GM10266 (cell line): ENCODE measurements around the gene WDR64.

Experiments used
- DNase-seq: peaks from one replicate; pipeline ENCODE4 v3.0.0; 2012; ENCODE audit errors: extremely low spot score
- TF ChIP-seq, protein P1 (sequence below): IDR thresholded peaks from 2 replicates; pipeline ENCODE4 v1.5.1; 2012; ENCODE audit warnings: mild to moderate bottlenecking, low read depth; ENCODE audit not compliant: control insufficient read depth, insufficient read depth; ENCODE audit errors: missing control alignments

WDR64 gene

DNA sequence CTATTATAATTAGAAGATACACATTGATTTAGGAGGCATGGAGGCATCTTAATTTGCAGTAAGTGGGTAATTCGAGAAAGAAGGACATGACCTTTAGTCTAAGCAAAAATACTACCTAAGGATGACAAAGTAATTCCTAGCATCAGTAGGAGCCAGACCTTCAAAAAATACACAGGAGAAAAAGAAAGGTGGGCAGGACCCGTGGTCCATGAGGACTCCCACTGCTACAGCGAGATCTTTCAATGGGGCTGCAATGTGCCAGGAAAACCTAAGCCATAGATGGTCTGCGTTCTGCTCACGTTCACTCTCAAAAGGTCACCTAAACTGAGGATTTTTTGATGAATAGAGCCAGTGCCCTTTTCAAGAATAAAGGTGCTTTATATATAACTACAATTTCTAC, 185.3 kb downstream of the WDR64 start:
- no peak for DNase-seq
- TF ChIP-seq, protein P1, sequence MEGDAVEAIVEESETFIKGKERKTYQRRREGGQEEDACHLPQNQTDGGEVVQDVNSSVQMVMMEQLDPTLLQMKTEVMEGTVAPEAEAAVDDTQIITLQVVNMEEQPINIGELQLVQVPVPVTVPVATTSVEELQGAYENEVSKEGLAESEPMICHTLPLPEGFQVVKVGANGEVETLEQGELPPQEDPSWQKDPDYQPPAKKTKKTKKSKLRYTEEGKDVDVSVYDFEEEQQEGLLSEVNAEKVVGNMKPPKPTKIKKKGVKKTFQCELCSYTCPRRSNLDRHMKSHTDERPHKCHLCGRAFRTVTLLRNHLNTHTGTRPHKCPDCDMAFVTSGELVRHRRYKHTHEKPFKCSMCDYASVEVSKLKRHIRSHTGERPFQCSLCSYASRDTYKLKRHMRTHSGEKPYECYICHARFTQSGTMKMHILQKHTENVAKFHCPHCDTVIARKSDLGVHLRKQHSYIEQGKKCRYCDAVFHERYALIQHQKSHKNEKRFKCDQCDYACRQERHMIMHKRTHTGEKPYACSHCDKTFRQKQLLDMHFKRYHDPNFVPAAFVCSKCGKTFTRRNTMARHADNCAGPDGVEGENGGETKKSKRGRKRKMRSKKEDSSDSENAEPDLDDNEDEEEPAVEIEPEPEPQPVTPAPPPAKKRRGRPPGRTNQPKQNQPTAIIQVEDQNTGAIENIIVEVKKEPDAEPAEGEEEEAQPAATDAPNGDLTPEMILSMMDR, result no peak

DNA sequence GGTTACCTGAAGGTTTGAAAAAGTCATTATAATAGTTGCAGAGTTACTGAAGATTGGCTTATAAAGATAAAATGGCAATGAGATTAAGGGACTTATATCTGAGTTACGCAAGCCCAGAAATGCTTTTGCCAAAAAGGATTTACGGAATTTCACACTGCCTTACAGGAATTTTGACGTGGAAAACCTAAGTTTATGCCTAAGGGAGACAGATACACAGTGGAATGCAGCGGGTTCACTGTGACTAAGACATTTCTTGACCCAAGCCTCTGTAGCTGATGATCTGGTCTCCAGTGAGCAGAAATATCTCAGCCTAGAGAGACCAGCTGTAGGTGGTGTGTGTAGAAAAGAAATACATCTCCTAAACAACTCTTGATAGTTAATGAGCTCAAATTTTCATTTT, 185.8 kb downstream of the WDR64 start:
- TF ChIP-seq, protein P1, result no peak
- DNase-seq, result no peak

DNA sequence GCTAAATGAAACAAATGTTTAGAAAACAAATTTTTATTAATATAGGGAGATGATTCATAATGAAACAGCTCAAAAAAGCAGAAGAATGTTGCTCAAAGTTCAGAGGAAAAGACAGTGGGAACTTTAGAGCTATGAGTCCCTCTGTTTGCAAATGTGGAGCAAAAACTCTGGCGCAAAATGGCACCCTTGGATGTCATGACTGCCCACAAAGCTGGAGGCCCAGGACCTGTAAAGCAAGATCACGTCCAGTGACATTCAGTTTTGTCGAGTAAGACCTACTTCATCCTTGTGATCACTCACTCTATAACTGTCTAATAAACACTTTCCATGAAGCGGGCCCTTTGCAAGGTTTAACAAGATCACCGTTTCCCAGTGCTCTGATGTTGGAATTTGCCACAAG, 186.8 kb downstream of the WDR64 start:
- TF ChIP-seq, protein P1, result no peak
- no peak for DNase-seq

DNA sequence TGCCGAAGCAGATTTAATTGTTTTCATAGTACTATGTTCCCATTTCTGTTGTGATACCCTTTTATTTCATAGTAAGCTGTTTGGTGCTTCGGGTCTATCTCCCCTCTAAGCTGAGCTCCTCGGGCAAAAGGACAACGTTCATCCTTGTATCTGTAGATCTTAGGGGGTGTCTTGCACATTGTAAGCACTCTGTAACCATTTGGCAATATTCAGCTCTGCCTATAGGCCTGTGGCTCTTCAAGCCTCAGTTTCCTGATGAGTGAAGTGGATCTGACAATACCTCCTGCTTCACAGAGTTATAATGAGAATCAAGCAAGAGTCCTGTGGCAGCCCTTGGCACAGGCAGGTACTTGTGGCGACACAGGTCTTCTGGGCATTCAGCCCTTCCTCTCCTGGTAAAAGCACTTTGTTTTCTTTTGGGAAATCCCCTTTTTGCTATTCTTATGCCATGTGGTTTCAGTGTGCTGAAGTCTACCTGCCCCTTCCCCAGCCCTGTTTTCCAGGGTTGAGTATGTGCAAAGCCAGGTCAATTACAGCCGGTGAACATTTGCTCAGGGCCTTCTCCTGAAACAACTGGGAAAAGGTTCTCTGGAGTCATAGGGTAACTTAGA, 187.4 kb downstream of the WDR64 start:
- TF ChIP-seq, protein P1, result no peak
- no peak for DNase-seq

DNA sequence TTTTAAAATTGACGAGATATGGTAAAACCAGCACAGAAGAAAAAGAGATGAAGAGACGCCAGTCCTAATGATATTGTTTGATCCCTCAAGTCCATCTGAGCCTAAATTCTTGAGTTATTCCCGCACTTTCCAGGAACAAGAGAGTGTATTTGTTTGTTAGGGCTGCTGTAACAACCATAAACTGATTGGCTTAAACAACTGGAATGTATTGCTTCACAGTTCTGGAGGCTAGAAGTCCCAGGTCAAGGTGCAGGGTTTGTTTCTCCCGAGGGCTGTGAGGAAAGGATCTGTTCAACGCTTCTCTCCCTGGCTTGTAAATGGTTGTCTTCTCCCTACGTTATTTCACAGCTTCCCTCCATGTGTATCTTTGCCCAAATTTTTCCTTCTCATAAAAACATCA, 188.1 kb downstream of the WDR64 start:
- DNase-seq, result no peak
- TF ChIP-seq, protein P1, result no peak

DNA sequence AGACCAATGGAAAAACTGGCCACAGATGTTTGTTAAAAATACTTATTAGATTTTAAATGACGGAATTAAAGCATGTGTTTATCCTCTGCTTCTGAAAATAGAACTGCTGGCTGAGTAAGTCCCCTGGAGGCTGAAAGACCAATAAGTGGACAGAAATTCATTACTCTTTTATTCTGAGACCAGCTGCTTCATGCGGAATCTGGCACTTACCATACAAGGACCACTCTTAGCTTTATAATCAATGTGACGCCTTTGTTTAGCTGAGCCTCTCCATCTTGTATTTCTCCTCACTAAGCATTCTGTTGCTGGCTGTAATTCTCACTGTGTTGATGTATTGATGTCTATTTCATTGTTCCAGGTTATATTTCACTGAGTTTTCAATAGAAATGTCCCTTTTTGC, 189.6 kb downstream of the WDR64 start:
- TF ChIP-seq, protein P1, result no peak
- no peak for DNase-seq

DNA sequence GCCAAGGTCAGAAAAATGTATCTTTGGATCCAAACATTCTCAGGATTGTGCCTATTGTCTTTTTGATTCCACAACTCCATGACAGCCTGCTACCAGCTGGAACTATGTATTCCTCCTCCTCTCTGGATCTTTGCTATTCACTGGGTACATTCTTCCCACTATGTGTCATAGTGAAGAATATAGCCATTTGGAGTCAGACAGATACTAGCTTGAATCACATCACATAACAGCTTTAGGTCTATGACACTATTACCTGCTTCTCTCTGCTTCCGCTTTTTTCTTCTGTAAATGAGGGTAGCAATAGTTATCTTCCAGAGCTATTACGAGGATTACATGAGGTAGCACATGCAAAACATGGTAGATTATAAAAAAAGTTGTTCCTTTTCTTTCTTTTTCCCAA, 190.5 kb downstream of the WDR64 start:
- TF ChIP-seq, protein P1, result no peak
- DNase-seq, result no peak
